DND-41 (cell line): ENCODE measurements around the gene TBC1D22A.

ENCODE experiments used
- CTCF ChIP-seq: IDR thresholded peaks from 2 replicates; pipeline ENCODE4 v1.5.1; 2012; ENCODE audit warnings: borderline replicate concordance, low read length, moderate library complexity, mild to moderate bottlenecking; ENCODE audit not compliant: poor library complexity, severe bottlenecking; ENCODE audit errors: extremely low read depth
- EZH2 ChIP-seq: IDR thresholded peaks from 3 replicates; pipeline ENCODE4 v1.6.1; 2012; ENCODE audit warnings: borderline replicate concordance, low read depth, mild to moderate bottlenecking, moderate library complexity, low read length, inconsistent platforms; ENCODE audit not compliant: severe bottlenecking

GRCh38 chr22:46954781-46955180, 192.3 kb downstream of the TBC1D22A start:
- no peak for TF ChIP-seq CTCF
- TF ChIP-seq EZH2 = no peak
